GM12891 (cell line): ENCODE measurements around the gene ETFB.

Experiments used
- POLR2A ChIP-seq: IDR thresholded peaks from 2 replicates; pipeline ENCODE4 v1.6.1; 2011; ENCODE audit warnings: low read depth, low read length, control low read depth
- POLR2AphosphoS5 ChIP-seq: IDR thresholded peaks from 2 replicates; pipeline ENCODE4 v1.6.1; 2011; ENCODE audit warnings: low read depth, low read length, control low read depth
- TAF1 ChIP-seq: IDR thresholded peaks from 2 replicates; pipeline ENCODE4 v1.6.1; 2011; ENCODE audit warnings: low read depth, low read length, control low read depth

DNA sequence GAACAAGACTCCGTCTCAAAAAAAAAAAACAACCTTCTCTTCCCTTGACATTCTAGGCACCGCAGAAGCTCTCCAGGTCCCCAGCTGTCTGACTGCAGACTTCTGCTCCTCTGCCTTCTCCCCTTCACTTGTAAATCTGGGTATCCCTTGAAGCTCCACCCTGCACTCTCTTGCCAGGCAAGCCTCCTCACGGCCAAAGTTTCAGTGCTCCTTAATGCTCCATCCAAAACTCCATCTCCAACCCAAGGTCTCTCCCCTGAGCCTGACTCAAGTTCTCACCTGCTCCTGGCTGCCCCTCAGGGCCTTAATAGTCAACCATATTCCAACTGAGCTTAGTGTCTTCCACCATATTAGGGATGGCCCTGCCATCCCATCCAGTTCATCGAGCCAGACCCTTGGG lies 4.0 kb upstream of the ETFB start:
- TF ChIP-seq POLR2AphosphoS5, result no peak
- no peak for TF ChIP-seq TAF1
- no peak for TF ChIP-seq POLR2A
